ENCODE results near the gene JARID2. TPM values are rescaled to one million over a fixed set of nuclear protein-coding genes. Genes with fewer than 3 reads are reported as not detected.

Gene JARID2
- total and polyA plus RNA-seq, 4 donors, result 3.8 to 14.8 (median 12.0) TPM

- no peak overlapping the region for H3K9ac ChIP-seq (ENCODE audit: insufficient read depth in 1 of 2, low read length in 2 of 2)
- DNase-seq (no peak), ATAC-seq (ENCODE audit: insufficient read depth, low FRiP score) (no peak)
- no peaks in the 10 kb centered on the region for H3K36me3 ChIP-seq (ENCODE audit: control insufficient read depth in 4 of 4, insufficient read depth in 4 of 4, low read length in 4 of 4)
- H3K4me3 ChIP-seq, result no peak overlapping the region
- 78 to 90% methylated on average over 4 of the region's 4 CpGs for whole genome bisulfite sequencing, 2 donors
- no peaks in the 10 kb centered on the region for H3K27me3 ChIP-seq (ENCODE audit: control insufficient read depth in 3 of 3, insufficient read depth in 3 of 3, low read length in 2 of 3)
- peaks cover 5 to 42% (median 23%) of the 10 kb centered on the region in 5 donors for H3K4me1 ChIP-seq (ENCODE audit: control insufficient read depth in 5 of 5, insufficient read depth in 5 of 5, low read length in 5 of 5)
- H3K9me3 ChIP-seq (ENCODE audit: control insufficient read depth in 4 of 4, insufficient read depth in 3 of 4, low read length in 3 of 4), result no peaks in the 10 kb centered on the region
- no peak overlapping the region for H3K27ac ChIP-seq (ENCODE audit: low read depth in 1 of 2, low read length in 1 of 2)
- TF ChIP-seq, protein P1, sequence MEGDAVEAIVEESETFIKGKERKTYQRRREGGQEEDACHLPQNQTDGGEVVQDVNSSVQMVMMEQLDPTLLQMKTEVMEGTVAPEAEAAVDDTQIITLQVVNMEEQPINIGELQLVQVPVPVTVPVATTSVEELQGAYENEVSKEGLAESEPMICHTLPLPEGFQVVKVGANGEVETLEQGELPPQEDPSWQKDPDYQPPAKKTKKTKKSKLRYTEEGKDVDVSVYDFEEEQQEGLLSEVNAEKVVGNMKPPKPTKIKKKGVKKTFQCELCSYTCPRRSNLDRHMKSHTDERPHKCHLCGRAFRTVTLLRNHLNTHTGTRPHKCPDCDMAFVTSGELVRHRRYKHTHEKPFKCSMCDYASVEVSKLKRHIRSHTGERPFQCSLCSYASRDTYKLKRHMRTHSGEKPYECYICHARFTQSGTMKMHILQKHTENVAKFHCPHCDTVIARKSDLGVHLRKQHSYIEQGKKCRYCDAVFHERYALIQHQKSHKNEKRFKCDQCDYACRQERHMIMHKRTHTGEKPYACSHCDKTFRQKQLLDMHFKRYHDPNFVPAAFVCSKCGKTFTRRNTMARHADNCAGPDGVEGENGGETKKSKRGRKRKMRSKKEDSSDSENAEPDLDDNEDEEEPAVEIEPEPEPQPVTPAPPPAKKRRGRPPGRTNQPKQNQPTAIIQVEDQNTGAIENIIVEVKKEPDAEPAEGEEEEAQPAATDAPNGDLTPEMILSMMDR (IDR thresholded peaks at IDR 0.05; ENCODE audit: control extremely low read depth, extremely low read depth), result no peak
These were observed 102.7 kb downstream of the JARID2 start for GRCh38 chr6:15348528-15348927.

- Histone ChIP-seq H3K9me3 (ENCODE audit: control insufficient read depth in 4 of 4, insufficient read depth in 3 of 4, low read length in 3 of 4) (no peaks in the 10 kb centered on the region), H3K4me1 (ENCODE audit: control insufficient read depth in 5 of 5, insufficient read depth in 5 of 5, low read length in 5 of 5) (peaks cover 6 to 34% (median 19%) of the 10 kb centered on the region in 5 donors), H3K9ac (ENCODE audit: insufficient read depth in 1 of 2, low read length in 2 of 2) (no peak overlapping the region), H3K27ac (ENCODE audit: low read depth in 1 of 2, low read length in 1 of 2) (no peak overlapping the region), H3K4me3 (no peak overlapping the region), H3K27me3 (ENCODE audit: control insufficient read depth in 3 of 3, insufficient read depth in 3 of 3, low read length in 2 of 3) (no peaks in the 10 kb centered on the region), H3K36me3 (ENCODE audit: control insufficient read depth in 4 of 4, insufficient read depth in 4 of 4, low read length in 4 of 4) (no peaks in the 10 kb centered on the region)
- DNase-seq, result no peak
- no peak for ATAC-seq (ENCODE audit: insufficient read depth, low FRiP score)
- TF ChIP-seq, protein P1 (IDR thresholded peaks at IDR 0.05; ENCODE audit: control extremely low read depth, extremely low read depth), result no peak
- WGBS, 2 donors, result 72 to 74% methylated on average over 5 of the region's 5 CpGs
These were observed 103.5 kb downstream of the JARID2 start for GRCh38 chr6:15349379-15349778.

GRCh38 chr6:15350386-15351083 lies 104.7 kb downstream of the JARID2 start:
- WGBS, 2 donors, result 66 to 73% methylated on average over 6 of the region's 6 CpGs
- ATAC-seq (ENCODE audit: insufficient read depth, low FRiP score), result no peak
- TF ChIP-seq, protein P1 (IDR thresholded peaks at IDR 0.05; ENCODE audit: control extremely low read depth, extremely low read depth), result no peak

More at GRCh38 chr6:15350386-15351083, 104.7 kb downstream of the JARID2 start:
- H3K4me3 ChIP-seq, result no peak overlapping the region
- H3K27me3 ChIP-seq (ENCODE audit: control insufficient read depth in 3 of 3, insufficient read depth in 3 of 3, low read length in 2 of 3), result no peaks in the 10 kb centered on the region
- no peak for DNase-seq
- no peak overlapping the region for H3K27ac ChIP-seq (ENCODE audit: low read depth in 1 of 2, low read length in 1 of 2)
- no peak overlapping the region for H3K9ac ChIP-seq (ENCODE audit: insufficient read depth in 1 of 2, low read length in 2 of 2)
- no peaks in the 10 kb centered on the region for H3K36me3 ChIP-seq (ENCODE audit: control insufficient read depth in 4 of 4, insufficient read depth in 4 of 4, low read length in 4 of 4)
- no peaks in the 10 kb centered on the region for H3K9me3 ChIP-seq (ENCODE audit: control insufficient read depth in 4 of 4, insufficient read depth in 3 of 4, low read length in 3 of 4)
- H3K4me1 ChIP-seq (ENCODE audit: control insufficient read depth in 5 of 5, insufficient read depth in 5 of 5, low read length in 5 of 5), result peaks cover 6 to 30% (median 18%) of the 10 kb centered on the region in 5 donors
